Measurements from ENCODE around the gene MAGOHB. TPM values are rescaled to one million over a fixed set of nuclear protein-coding genes. Genes with fewer than 3 reads are reported as not detected.

MAGOHB gene
- total RNA-seq, 1 experiment from 2014 or later: 72.0 TPM

GRCh38 chr12:10617863-10618262 is 4.5 kb upstream of the MAGOHB start:
- BruUV-seq (replicated peaks): no TSS peak
- Histone ChIP-seq H3K27ac (ENCODE audit: low read depth, low read length, poor library complexity, severe bottlenecking) (no peak overlapping the region), H3K4me1 (ENCODE audit: insufficient read depth, low read length, poor library complexity, severe bottlenecking) (no peaks in the 10 kb centered on the region), H3K36me3 (ENCODE audit: insufficient read depth, low read length, poor library complexity, severe bottlenecking) (no peaks in the 10 kb centered on the region), H3K27me3 (replicated peaks; ENCODE audit: insufficient read depth, low read depth, low read length, poor library complexity) (no peaks in the 10 kb centered on the region), H3K9me3 (ENCODE audit: low read depth, low read length, poor library complexity, severe bottlenecking) (no peaks in the 10 kb centered on the region), H3K4me3 (ENCODE audit: low read depth, low read length, poor library complexity, severe bottlenecking) (no peak overlapping the region)
- TF ChIP-seq EZH2 (IDR thresholded peaks at IDR 0.05; ENCODE audit: borderline replicate concordance, low read depth, low read length, poor library complexity, severe bottlenecking): no peak
- TF ChIP-seq, protein P1, sequence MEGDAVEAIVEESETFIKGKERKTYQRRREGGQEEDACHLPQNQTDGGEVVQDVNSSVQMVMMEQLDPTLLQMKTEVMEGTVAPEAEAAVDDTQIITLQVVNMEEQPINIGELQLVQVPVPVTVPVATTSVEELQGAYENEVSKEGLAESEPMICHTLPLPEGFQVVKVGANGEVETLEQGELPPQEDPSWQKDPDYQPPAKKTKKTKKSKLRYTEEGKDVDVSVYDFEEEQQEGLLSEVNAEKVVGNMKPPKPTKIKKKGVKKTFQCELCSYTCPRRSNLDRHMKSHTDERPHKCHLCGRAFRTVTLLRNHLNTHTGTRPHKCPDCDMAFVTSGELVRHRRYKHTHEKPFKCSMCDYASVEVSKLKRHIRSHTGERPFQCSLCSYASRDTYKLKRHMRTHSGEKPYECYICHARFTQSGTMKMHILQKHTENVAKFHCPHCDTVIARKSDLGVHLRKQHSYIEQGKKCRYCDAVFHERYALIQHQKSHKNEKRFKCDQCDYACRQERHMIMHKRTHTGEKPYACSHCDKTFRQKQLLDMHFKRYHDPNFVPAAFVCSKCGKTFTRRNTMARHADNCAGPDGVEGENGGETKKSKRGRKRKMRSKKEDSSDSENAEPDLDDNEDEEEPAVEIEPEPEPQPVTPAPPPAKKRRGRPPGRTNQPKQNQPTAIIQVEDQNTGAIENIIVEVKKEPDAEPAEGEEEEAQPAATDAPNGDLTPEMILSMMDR (conservative IDR thresholded peaks at IDR 0.05; ENCODE audit: low read depth, low read length): no peak
- POLR2A ChIA-PET (ENCODE audit: low non-redundant PET): no interaction called here
- CTCF ChIA-PET: no interaction called here
- intact Hi-C loops (cut with micrococcal nuclease; ENCODE audit: unreplicated experiment): loop anchor here (5.0 kb wide), 1 partner anchor 54 kb away; the partner anchor contains the start of gene STYK1
- no peak for DNase-seq (ENCODE audit: low spot score)

- DNase-seq (ENCODE audit: low spot score): no peak
- intact Hi-C loops (cut with micrococcal nuclease; ENCODE audit: unreplicated experiment): loop anchor here (5.0 kb wide), 1 partner anchor 57 kb away; the partner anchor contains the start of gene STYK1
- CTCF ChIA-PET: no interaction called here
- no peaks in the 10 kb centered on the region for H3K27me3 ChIP-seq (replicated peaks; ENCODE audit: insufficient read depth, low read depth, low read length, poor library complexity)
- no TSS peak for BruUV-seq (replicated peaks)
- H3K36me3 ChIP-seq (ENCODE audit: insufficient read depth, low read length, poor library complexity, severe bottlenecking): no peaks in the 10 kb centered on the region
- POLR2A ChIA-PET (ENCODE audit: low non-redundant PET): no interaction called here
- H3K4me1 ChIP-seq (ENCODE audit: insufficient read depth, low read length, poor library complexity, severe bottlenecking): peaks cover 4% of the 10 kb centered on the region
- no peaks in the 10 kb centered on the region for H3K9me3 ChIP-seq (ENCODE audit: low read depth, low read length, poor library complexity, severe bottlenecking)
- H3K27ac ChIP-seq (ENCODE audit: low read depth, low read length, poor library complexity, severe bottlenecking): no peak overlapping the region
- TF ChIP-seq, protein P1 (conservative IDR thresholded peaks at IDR 0.05; ENCODE audit: low read depth, low read length): no peak
- TF ChIP-seq EZH2 (IDR thresholded peaks at IDR 0.05; ENCODE audit: borderline replicate concordance, low read depth, low read length, poor library complexity, severe bottlenecking): no peak
- no peak overlapping the region for H3K4me3 ChIP-seq (ENCODE audit: low read depth, low read length, poor library complexity, severe bottlenecking)
Measured at GRCh38 chr12:10615532-10615931, 2.1 kb upstream of the MAGOHB start.

GRCh38 chr12:10614056-10614370 is 604 bp upstream of the MAGOHB start:
- intact Hi-C loops (cut with micrococcal nuclease; ENCODE audit: unreplicated experiment): no loop called here
- Histone ChIP-seq H3K4me3 (ENCODE audit: low read depth, low read length, poor library complexity, severe bottlenecking) (peak overlapping the region; percentile 77), H3K9me3 (ENCODE audit: low read depth, low read length, poor library complexity, severe bottlenecking) (no peaks in the 10 kb centered on the region), H3K27me3 (replicated peaks; ENCODE audit: insufficient read depth, low read depth, low read length, poor library complexity) (no peaks in the 10 kb centered on the region), H3K4me1 (ENCODE audit: insufficient read depth, low read length, poor library complexity, severe bottlenecking) (peaks cover 4% of the 10 kb centered on the region), H3K36me3 (ENCODE audit: insufficient read depth, low read length, poor library complexity, severe bottlenecking) (peaks cover 13% of the 10 kb centered on the region), H3K27ac (ENCODE audit: low read depth, low read length, poor library complexity, severe bottlenecking) (peak overlapping the region; percentile 90)
- ChIA-PET POLR2A (ENCODE audit: low non-redundant PET) (no interaction called here), CTCF (interaction anchor here (0.7 kb wide), 1 partner anchor 105 kb away, joined by 3 read pairs; no protein-coding TSS in a partner anchor)
- TF ChIP-seq, protein P1 (conservative IDR thresholded peaks at IDR 0.05; ENCODE audit: low read depth, low read length): no peak
- TF ChIP-seq EZH2 (IDR thresholded peaks at IDR 0.05; ENCODE audit: borderline replicate concordance, low read depth, low read length, poor library complexity, severe bottlenecking): no peak
- no peak for DNase-seq (ENCODE audit: low spot score)
- no TSS peak for BruUV-seq (replicated peaks)
